HepG2 (cell line): Measurements from ENCODE around the gene RASIP1. TPM values are rescaled to one million over a fixed set of nuclear protein-coding genes. Genes with fewer than 3 reads are reported as not detected.

Experiments used
- ARNTL ChIP-seq: sonication (generic); formaldehyde crosslinking; IDR thresholded peaks from 2 replicates; pipeline ENCODE4 v1.4.0; 2020; ENCODE audit warnings: mild to moderate bottlenecking, missing genetic modification reagents
- DRAP1 ChIP-seq: IDR thresholded peaks from 2 replicates; pipeline ENCODE4 v1.6.1; 2016; ENCODE audit warnings: missing genetic modification reagents, missing compliant biosample characterization
- ELF4 ChIP-seq: sonication (generic); formaldehyde crosslinking; IDR thresholded peaks from 2 replicates; pipeline ENCODE4 v1.5.0; 2020; ENCODE audit warnings: missing genetic modification reagents, mild to moderate bottlenecking, moderate library complexity, borderline replicate concordance
- ESRRA ChIP-seq: sonication (generic); formaldehyde crosslinking; IDR thresholded peaks from 2 replicates; pipeline ENCODE4 v1.5.1; 2020; ENCODE audit warnings: mild to moderate bottlenecking, low read depth, missing genetic modification reagents
- GLI4 ChIP-seq: sonication (generic); formaldehyde crosslinking; IDR thresholded peaks from 2 replicates; pipeline ENCODE4 v1.5.1; 2020; ENCODE audit warnings: missing genetic modification reagents, mild to moderate bottlenecking, moderate library complexity, borderline replicate concordance
- KAT7 ChIP-seq: IDR thresholded peaks from 2 replicates; pipeline ENCODE4 v1.6.1; 2018; ENCODE audit warnings: borderline replicate concordance, missing compliant biosample characterization
- MAX ChIP-seq: IDR thresholded peaks from 2 replicates; pipeline ENCODE4 v1.6.1; 2012; ENCODE audit warnings: inconsistent platforms
- MED1 ChIP-seq: sonication (generic); formaldehyde crosslinking; IDR thresholded peaks from 2 replicates; pipeline ENCODE4 v1.4.0; 2020; ENCODE audit warnings: missing genetic modification reagents
- NAIF1 ChIP-seq: sonication (generic); formaldehyde crosslinking; IDR thresholded peaks from 2 replicates; pipeline ENCODE4 v1.5.0; 2020; ENCODE audit warnings: mild to moderate bottlenecking, missing genetic modification reagents, borderline replicate concordance
- NCOA5 ChIP-seq: sonication (generic); formaldehyde crosslinking; IDR thresholded peaks from 2 replicates; pipeline ENCODE4 v1.4.0; 2020; ENCODE audit warnings: missing genetic modification reagents
- PRDM4 ChIP-seq: sonication (generic); formaldehyde crosslinking; IDR thresholded peaks from 2 replicates; pipeline ENCODE4 v1.9.0; 2021; ENCODE audit warnings: missing genetic modification reagents, borderline replicate concordance
- SMAD3 ChIP-seq: sonication (generic); formaldehyde crosslinking; IDR thresholded peaks from 2 replicates; pipeline ENCODE4 v1.4.0; 2020; ENCODE audit warnings: missing genetic modification reagents
- TEAD2 ChIP-seq: sonication (generic); formaldehyde crosslinking; IDR thresholded peaks from 2 replicates; pipeline ENCODE4 v1.9.0; 2021; ENCODE audit warnings: missing genetic modification reagents
- ZBTB33 ChIP-seq: sonication (generic); formaldehyde crosslinking; IDR thresholded peaks from 2 replicates; pipeline ENCODE4 v1.4.0; 2020; ENCODE audit warnings: missing genetic modification reagents
- ZFP36 ChIP-seq: fragments of 150-350 bp; IDR thresholded peaks from 2 replicates; pipeline ENCODE4 v1.6.1; 2018; ENCODE audit warnings: borderline replicate concordance, low read length, low read depth; ENCODE audit not compliant: partially characterized antibody
- ZMYM2 ChIP-seq: sonication (generic); formaldehyde crosslinking; IDR thresholded peaks from 2 replicates; pipeline ENCODE4 v1.8.0; 2022; ENCODE audit warnings: mild to moderate bottlenecking, missing genetic modification reagents
- ZMYM3 ChIP-seq: sonication (generic); formaldehyde crosslinking; IDR thresholded peaks from 2 replicates; pipeline ENCODE4 v1.5.1; 2020; ENCODE audit warnings: mild to moderate bottlenecking, missing genetic modification reagents
- ZNF24 ChIP-seq: fragments of 450-650 bp; IDR thresholded peaks from 2 replicates; pipeline ENCODE4 v1.6.1; 2017; ENCODE audit warnings: antibody characterized with exemption, mild to moderate bottlenecking
- ZNF282 ChIP-seq: fragments of 450-650 bp; IDR thresholded peaks from 2 replicates; pipeline ENCODE4 v1.6.1; 2018; ENCODE audit not compliant: partially characterized antibody
- ZNF350 ChIP-seq: sonication (generic); formaldehyde crosslinking; IDR thresholded peaks from 2 replicates; pipeline ENCODE4 v1.4.0; 2020; ENCODE audit warnings: mild to moderate bottlenecking, low read depth, missing genetic modification reagents, borderline replicate concordance
- ZNF441 ChIP-seq: sonication (generic); formaldehyde crosslinking; IDR thresholded peaks from 2 replicates; pipeline ENCODE4 v1.7.0; 2021; ENCODE audit warnings: missing genetic modification reagents, borderline replicate concordance
- ZNF558 ChIP-seq: sonication (generic); formaldehyde crosslinking; IDR thresholded peaks from 2 replicates; pipeline ENCODE4 v1.9.0; 2022; ENCODE audit warnings: mild to moderate bottlenecking, missing genetic modification reagents, borderline replicate concordance
- ZNF850 ChIP-seq: sonication (generic); formaldehyde crosslinking; conservative IDR thresholded peaks from 2 replicates; pipeline ENCODE4 v1.9.0; 2021; ENCODE audit warnings: mild to moderate bottlenecking, missing genetic modification reagents
- polyA plus RNA-seq, 8 experiments: library from polyadenylated mRNA; depleted of rRNA in 3 of 8; stranded (reverse) in 7 of 8; unstranded in 1 of 8; fragments of >200 nt; fragmentation: Illumina TruSeq in 4 of 8; extraction: Trizol in 4 of 8; gene quantifications; 2 replicates each; pipeline versions ENCODE4 v1.2.1 to v1.2.3, GENCODE V29; 2011 to 2016; ENCODE audit warnings: low read depth in 4 of 8, missing spikeins in 1 of 8, mixed read lengths in 1 of 8; ENCODE audit not compliant: insufficient read depth in 1 of 8
- total RNA-seq, 5 experiments: library from RNA; depleted of rRNA; stranded (reverse); fragments of >200 nt; fragmentation: Illumina TruSeq; extraction: Trizol; gene quantifications; 2 replicates each; pipeline ENCODE4 v1.2.3, GENCODE V29; 2016; ENCODE audit warnings: low read depth in 1 of 5

Gene RASIP1
- total and polyA plus RNA-seq, 2 of the 13 experiments (the other 11 are each of a cell fraction or from before 2014, with no cell fraction given): 0.44 to 0.58 TPM

- TF ChIP-seq ZMYM2 (CRISPR knock-in tag): 0 out of 2 replicates have a peak, but pooled peaks have one; percentile 30
- no peak for TF ChIP-seq NCOA5 (CRISPR knock-in tag)
- TF ChIP-seq ZNF350: no peak
- no peak for TF ChIP-seq TEAD2 (CRISPR knock-in tag)
- no peak for TF ChIP-seq ZNF558 (CRISPR knock-in tag)
- TF ChIP-seq MED1 (CRISPR knock-in tag): peak; percentile 82
- TF ChIP-seq ELF4: no peak
- TF ChIP-seq ZNF282: no peak
- TF ChIP-seq ZMYM3 (CRISPR knock-in tag): peak; percentile 86
- no peak for TF ChIP-seq ZNF24
- no peak for TF ChIP-seq ZNF850 (CRISPR knock-in tag)
- TF ChIP-seq GLI4: no peak
- no peak for TF ChIP-seq ZNF441 (CRISPR knock-in tag)
- peak; percentile 87 for TF ChIP-seq ESRRA (CRISPR knock-in tag)
- TF ChIP-seq ZFP36: no peak
- no peak for TF ChIP-seq DRAP1 (CRISPR knock-in tag)
- TF ChIP-seq PRDM4 (CRISPR knock-in tag): no peak
- peak; percentile 30; the same call in 1 of the 2 replicates for TF ChIP-seq MAX
- peak; percentile 48; the same call in 1 of the 2 replicates for TF ChIP-seq NAIF1 (CRISPR knock-in tag)
- TF ChIP-seq ZBTB33 (CRISPR knock-in tag): peak; percentile 15
- no peak for TF ChIP-seq KAT7 (CRISPR knock-in tag)
- TF ChIP-seq ARNTL (CRISPR knock-in tag): peak; percentile 86
- no peak for TF ChIP-seq SMAD3 (CRISPR knock-in tag)
- TF ChIP-seq, all 625 proteins: peak for 92
Measured at GRCh38 chr19:48772503-48772953, 32.1 kb upstream of the RASIP1 start (continued).
